CD4-positive, alpha-beta T cell treated with Interleukin-12 subunit alpha and Interleukin-12 subunit beta, for 1 hour (primary cell): ENCODE results near the gene SERTAD3.
"Not testable (repeated sequence)": the region's sequence is repeated elsewhere in the genome, so short reads cannot be mapped to it uniquely, and the experiment has no call there.

Experiments
- DNase-seq: peaks from one replicate; pipeline ENCODE4 v3.0.0-alpha.2; 2020

Gene SERTAD3

DNA sequence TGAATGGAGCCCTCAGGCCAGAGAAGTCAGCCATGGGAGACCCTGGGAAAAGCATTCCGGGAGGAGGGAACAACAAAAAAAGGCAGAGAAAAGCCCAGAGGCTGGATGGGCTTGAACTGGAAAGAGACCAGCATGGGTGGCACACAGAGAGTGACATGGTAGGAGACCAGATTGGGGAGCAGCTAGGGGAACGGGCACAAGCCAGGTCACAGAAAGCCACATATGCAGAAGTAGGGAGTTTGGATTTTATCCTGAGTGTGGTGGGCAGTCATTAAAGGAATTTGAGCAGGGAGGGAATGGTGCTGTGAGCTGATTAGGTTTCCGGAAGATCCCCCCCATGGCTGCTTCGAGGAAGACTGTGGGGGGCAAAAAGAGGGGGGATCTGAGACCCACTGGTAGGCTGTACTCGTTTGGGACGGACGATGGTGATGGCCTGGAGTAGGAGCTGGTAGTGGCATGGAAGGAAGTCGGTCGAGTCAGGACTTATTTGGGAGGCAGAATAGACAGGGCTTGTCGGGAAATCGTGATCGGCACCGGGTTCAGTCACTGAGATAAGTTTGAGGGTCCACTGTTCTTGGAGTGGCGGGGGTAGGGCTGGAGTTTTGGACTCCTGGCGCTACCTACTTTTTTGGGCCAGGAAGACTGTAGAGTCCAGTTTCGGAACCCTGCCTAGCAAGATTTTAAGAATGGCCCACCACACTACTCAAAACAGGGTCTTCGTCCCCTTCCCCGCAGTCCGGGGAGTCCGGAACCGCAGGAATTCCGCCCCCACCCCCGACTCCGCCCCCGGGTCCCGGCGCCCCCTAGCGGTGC, 19.3 kb downstream of the SERTAD3 start:
- no peak for DNase-seq

DNA sequence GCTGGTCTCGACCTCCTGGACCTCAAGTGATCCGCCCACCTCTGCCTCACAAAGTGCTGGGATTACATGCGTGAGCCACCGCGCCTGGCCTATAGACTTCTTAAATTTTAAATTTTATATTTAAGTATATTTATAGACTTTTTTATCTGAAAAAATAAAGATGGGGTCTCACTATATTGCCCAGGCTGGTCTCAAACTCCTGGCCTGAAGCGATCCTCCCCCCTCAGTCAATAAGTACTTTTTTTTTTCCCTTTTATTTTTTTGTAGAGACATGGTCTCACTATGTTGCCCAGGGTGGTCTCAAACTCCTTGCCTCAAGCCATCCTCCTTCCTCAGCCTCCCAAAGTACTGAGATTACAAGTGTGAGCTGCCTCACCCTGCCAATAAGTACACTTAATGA, 20.2 kb downstream of the SERTAD3 start:
- no peak for DNase-seq

DNA sequence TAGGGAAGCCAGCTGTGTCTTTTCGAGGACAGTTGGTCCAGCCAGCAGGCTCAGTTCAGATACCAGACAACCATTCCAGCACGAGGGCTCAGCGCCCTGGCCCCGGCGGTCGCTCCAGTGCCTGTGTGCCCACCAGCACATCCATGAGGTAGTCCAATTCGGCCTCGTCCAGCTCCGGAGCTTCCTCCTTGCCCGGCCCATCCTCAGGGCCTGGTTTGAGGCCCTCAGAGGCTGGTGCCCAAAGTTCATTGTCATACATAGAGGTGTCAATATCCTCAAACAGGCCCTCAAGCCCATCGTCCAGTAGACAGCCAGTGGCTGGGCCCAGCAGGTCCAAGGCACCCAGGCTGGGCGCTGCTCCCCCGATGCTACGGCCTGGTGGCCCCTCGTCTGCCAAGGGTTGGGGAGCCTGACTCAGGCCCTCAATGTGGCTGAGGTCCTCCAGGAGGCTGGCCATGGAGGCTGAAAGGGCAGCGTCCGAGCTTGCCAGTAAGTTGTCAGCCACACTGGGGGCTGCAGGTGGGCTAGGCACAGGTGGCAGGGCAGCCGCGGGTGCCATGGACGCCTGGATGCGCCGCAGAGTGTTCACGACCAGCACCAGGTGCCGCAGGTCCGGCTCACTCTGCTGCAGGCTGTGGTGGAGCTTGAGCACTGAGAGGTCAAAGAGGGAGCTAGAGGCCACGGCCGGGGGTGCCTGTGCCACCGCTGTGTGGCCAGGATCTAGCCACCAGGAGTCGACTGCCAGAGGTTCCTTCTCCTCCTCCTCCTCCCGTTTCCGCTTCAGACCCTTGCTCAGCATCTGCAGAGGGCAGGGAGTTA, 21.2 kb downstream of the SERTAD3 start:
- no peak for DNase-seq

DNA sequence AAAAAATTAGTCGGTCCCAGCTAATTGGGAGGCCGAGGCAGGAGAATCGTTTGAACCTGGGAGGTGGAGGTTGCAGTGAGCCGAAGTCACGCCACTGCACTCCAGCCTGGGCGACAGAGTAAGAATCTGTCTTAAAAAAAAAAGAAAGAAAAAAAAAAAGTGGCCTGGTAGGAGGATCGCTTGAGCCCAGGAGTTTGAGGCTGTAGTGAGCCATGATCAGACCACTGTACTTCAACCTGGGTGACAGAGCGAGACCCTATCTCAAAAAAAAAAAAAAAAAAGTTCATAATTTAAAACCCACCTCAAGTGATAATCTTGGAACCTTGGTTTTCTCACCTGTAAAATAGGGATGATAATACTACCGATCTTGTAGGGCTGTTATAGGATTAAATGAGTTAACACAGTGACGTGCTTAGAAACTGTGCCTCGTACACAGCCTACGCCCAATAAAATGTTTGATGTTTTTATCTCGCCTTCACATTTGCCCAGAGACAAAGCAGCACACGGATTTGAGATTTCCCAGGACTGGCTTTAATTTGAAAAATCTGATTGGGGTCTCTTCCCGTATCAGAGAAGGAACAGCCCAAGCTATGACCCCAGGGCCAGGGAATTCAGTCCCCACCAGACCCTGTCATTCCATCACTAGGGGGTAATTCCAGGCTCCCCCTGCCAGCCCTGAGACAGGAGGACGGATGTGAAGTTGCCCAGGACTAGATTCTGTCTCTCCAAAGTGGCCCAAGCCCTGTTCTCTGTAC, 22.0 kb downstream of the SERTAD3 start:
- no peak for DNase-seq

- peak; percentile 76 for DNase-seq
Measured at GRCh38 chr19:40420766-40421765, 23.1 kb downstream of the SERTAD3 start.

GRCh38 chr19:40420451-40420765, 23.7 kb downstream of the SERTAD3 start:
- no peak for DNase-seq

DNA sequence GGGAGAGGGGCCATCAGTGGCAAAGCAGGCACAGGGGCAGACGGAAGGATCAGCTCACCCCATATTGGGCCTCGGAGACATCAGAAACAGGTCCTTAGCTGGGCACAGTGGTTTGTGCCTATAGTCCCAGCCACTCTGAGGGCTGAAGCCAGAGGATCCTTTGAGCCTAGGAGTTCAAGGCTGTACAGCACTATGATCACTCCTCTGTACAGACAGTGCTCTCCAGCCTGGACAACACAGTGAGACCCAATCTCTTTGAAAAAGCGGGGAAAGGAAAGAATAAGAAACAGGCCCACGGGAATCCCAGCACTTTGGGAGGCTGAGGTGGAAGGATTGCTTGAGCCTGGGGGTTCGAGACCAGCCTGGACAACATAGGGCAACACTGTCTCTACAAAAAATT, 24.4 kb downstream of the SERTAD3 start:
- DNase-seq: no peak

GRCh38 chr19:40419066-40419612, 25.0 kb downstream of the SERTAD3 start:
- DNase-seq: no peak

DNA sequence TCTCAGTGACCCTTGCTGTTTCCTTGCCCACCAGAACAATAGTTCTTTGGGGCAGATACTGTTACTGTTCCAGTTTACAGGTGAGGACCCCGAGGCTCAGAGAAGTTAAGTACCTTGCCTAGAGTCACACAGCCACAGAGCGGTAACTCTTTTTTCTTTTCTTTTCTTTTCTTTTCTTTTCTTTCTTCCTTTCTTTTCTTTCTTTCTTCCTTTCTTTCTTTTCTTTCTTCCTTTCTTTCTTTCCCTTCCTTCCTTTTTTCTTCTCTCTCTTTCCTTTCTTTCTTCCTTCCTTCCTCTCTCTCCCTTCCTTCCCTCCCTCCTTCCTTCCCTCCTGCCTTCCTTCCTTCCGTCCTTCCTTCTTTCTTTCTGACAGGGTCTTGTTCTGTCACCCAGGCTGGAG, 26.1 kb downstream of the SERTAD3 start:
- no peak for DNase-seq

DNA sequence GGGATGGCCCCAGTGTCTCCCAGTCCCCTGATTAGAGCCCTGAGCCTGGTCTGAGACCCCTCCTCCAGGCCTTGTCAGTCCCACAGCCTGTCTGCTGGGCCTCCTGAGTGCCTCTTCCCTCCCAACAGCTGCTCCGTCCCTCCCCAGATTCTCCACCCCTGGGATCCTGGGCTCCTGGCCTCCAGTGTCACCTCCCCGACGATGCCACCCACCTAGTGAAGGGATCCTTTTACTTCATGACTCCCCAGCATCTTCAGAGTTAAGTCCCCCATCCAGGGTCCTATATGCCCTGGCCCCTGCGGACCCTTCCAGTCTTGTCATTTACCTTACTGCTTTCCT, 26.5 kb downstream of the SERTAD3 start:
- DNase-seq: no peak

- no peak for DNase-seq
Measured at GRCh38 chr19:40416918-40417642, 27.1 kb downstream of the SERTAD3 start.

DNA sequence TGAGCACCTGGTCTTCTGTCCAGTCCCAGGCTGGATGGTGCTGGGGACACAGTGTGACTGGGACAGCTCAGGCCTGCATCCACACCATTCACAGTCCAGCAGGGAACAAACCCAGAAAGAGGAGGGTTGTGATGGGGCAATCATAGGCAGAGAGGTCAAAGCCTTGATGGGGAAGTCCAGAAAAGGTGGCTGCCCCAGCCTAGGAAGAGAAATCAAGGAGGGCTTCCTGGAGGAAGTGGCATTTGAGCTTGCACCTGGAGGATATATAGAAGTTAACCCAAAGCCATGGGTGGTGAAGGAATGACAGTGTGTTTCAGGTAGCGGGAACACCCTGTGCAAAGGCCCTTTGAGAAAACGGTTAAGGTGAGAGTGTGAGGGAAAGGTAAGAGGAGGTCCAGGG, 28.4 kb downstream of the SERTAD3 start:
- no peak for DNase-seq

- DNase-seq: no peak
Measured at GRCh38 chr19:40414542-40415535, 29.3 kb downstream of the SERTAD3 start.

DNA sequence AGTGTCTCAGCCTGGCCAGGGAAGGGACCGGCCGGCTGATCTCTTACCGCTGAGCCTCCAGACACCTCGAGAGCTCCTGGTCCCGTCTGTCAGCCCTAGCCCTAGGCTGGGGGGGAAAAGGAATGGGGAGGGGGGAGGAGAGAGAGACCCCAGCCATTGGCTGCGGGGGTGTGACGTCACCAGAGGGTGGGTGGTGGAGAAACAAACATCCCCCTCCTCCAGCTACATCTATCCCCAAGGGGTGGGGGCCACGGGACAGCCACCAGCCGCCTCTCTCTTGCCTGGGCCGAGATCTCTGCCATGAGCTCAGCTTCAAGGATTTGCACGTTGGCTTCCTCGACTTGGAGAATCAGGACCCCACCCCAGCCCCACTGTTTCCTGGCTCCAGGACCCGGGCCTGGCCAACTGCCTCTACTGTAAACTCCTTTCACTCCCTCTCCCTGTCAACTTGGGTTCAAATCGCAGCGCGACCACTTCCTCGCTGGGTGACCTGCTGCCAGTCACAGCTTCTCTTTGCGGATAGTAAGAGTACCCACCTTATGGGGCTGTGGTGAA, 30.8 kb downstream of the SERTAD3 start, which contains the start of gene PRX:
TSS of gene PRX (minus strand) at position 88 of the 555 bp plus-strand sequence. CDS start 5,446 bp downstream, outside the sequence.
- DNase-seq: no peak

DNA sequence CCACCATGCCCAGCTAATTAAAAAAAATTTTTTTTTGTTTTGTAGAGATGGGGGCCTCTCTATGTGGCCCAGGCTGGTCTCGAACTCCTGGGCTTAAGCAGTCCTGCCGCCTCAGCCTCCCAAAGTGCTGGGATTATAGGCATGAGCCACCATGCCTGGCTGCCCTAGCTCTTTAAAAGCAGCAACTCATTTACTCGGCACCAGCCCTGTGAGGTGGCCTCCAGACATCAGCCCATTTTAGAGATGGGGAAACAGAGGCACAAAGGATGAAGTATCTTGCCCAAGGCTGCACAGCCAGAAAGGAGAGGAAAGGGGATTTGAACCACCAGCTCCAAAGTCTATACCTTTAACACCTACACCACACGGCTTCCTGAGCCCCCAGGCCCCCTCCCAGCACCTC, 31.3 kb downstream of the SERTAD3 start:
- DNase-seq: no peak

GRCh38 chr19:40411958-40412499, 32.1 kb downstream of the SERTAD3 start:
- DNase-seq: no peak

DNA sequence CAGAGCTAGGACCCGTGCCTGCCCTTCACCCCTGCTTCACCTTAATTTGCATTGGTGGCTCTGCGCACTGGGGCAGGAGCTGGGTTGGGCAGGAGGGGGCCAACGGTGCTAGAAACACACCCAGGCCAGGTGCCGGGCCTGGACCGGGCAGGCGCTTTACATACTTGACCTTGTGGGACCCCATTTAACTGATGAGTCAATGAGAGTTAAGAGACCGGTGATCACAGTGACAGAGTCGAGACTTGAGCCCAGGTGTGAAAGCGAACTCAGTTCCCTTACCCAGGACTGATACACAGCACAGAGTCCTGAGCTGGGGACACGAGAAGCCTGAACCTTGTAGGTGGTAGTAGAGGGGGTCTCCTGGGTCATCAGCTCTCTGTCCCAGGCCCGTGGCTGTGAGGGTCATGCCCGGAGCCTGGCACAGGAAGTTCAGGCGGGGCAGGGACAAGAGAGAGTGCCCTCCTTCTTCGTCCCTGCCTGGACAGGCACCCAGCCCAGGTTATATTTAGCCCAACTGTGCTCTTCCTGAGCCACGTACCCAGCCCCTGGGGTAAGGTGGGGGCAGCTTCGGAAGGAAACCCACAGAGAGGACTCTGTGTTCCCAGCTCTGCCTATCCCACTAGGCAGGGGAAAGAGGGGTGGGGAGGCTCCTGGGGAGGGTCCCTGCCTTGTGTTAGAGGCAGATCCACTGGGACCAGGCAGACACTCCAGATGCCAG, 32.9 kb downstream of the SERTAD3 start:
- no peak for DNase-seq

GRCh38 chr19:40410030-40410389, 34.1 kb downstream of the SERTAD3 start:
- no peak for DNase-seq

- DNase-seq: not testable (repeated sequence)
Measured at GRCh38 chr19:40408598-40408925, 35.6 kb downstream of the SERTAD3 start.
